Kidney (tissue), 14 donors: ENCODE data around the gene C16orf95. TPM values are rescaled to one million over a fixed set of nuclear protein-coding genes. Genes with fewer than 3 reads are reported as not detected.

Experiments used
- DNase-seq, 5 donors: peaks; one replicate each; pipeline ENCODE4 v3.0.0-alpha.2; 2013 to 2020
- FAIRE-seq: peaks from 2 replicates; lab custom pipeline; 2012; peaks lifted over from hg19 to GRCh38; lab: Jason Lieb, UNC
- H3K27ac ChIP-seq, 2 donors: one replicate each; pipeline ENCODE4 v1.7.0; 2013; ENCODE audit warnings: low read depth in 2 of 2, low read length in 2 of 2, inconsistent platforms in 1 of 2
- H3K27me3 ChIP-seq: one replicate; pipeline ENCODE4 v1.7.1; 2013; ENCODE audit warnings: low read length, inconsistent platforms; ENCODE audit not compliant: control insufficient read depth, insufficient read depth
- H3K36me3 ChIP-seq, 3 donors: one replicate each; pipeline versions ENCODE4 v1.7.0 to v1.7.1; 2013; ENCODE audit warnings: low read length in 3 of 3, control low read depth in 1 of 3, inconsistent platforms in 1 of 3; ENCODE audit not compliant: insufficient read depth in 3 of 3, control insufficient read depth in 2 of 3
- H3K4me1 ChIP-seq, 3 donors: one replicate each; pipeline versions ENCODE4 v1.7.0 to v1.7.1; 2013; ENCODE audit warnings: low read length in 3 of 3, inconsistent platforms in 1 of 3, low read depth in 1 of 3; ENCODE audit not compliant: control insufficient read depth in 2 of 3, insufficient read depth in 2 of 3
- H3K4me3 ChIP-seq, 3 donors: one replicate each; pipeline versions ENCODE4 v1.7.0 to v1.8.1; 2013; ENCODE audit warnings: low read length in 3 of 3, control low read depth in 1 of 3, inconsistent platforms in 1 of 3
- H3K9ac ChIP-seq, 3 donors: one replicate each; pipeline versions ENCODE4 v1.7.0 to v1.7.1; 2013; ENCODE audit warnings: low read length in 3 of 3, control low read depth in 1 of 3, inconsistent platforms in 1 of 3
- H3K9me3 ChIP-seq, 3 donors: one replicate each; pipeline versions ENCODE4 v1.7.0 to v1.7.1; 2013; ENCODE audit warnings: low read length in 3 of 3, control low read depth in 1 of 3, inconsistent platforms in 1 of 3; ENCODE audit not compliant: control insufficient read depth in 2 of 3, insufficient read depth in 1 of 3
- CTCF ChIP-seq: IDR thresholded peaks from 3 replicates; pipeline ENCODE4 v1.5.1; 2012; ENCODE audit warnings: mild to moderate bottlenecking, moderate library complexity, borderline replicate concordance; ENCODE audit not compliant: insufficient read depth; ENCODE audit errors: extremely low read depth
- intact Hi-C: fragments of 100-400 bp; cut with DNase I; formaldehyde crosslinking; loops from one replicate; pipeline ENCODE4 v1.11.1; 2022
- polyA plus RNA-seq: library from polyadenylated mRNA; stranded (reverse); fragments of 350-450 nt; fragmentation: Illumina TruSeq; extraction: RNeasy Lipid Tissue Mini Kit (QIAGEN cat#74804); gene quantifications from one replicate; pipeline ENCODE4 v1.2.3, GENCODE V29; 2014; ENCODE audit warnings: low read depth, low replicate concordance; ENCODE audit not compliant: insufficient read depth
- total RNA-seq: library from RNA; stranded (reverse); fragmentation: NEBNext Ultra II Directional; extraction: Animal tissue kit (Norgen Biotek cat#: 25700); gene quantifications from one replicate; pipeline ENCODE4 v1.2.1, GENCODE V29; 2021
- donor health status: control.
- donor health status: control.
- donor health status: control.
- donor health status: control.
- donor health status: control.
- donor health status: DM: yes; HTN: yes; CAD: no.
- donor health status: Normal renal cell carcinoma (clear cell type).

Gene C16orf95
- total and polyA plus RNA-seq, 2 donors from 2014 or later = 2.5 to 11.5 TPM

GRCh38 chr16:87274794-87275193 is 42.4 kb downstream of the C16orf95 start:
- TF ChIP-seq CTCF = no peak
- FAIRE-seq = no peak
- H3K27ac ChIP-seq = no peak overlapping the region
- no peak overlapping the region for H3K9ac ChIP-seq
- no peaks in the 10 kb centered on the region for H3K36me3 ChIP-seq
- peak in 1 of 5 donors; percentile 20 for DNase-seq
- H3K9me3 ChIP-seq = no peaks in the 10 kb centered on the region
- no peaks in the 10 kb centered on the region for H3K27me3 ChIP-seq
- intact Hi-C loops = no loop called here
- no peak overlapping the region for H3K4me3 ChIP-seq
- peaks cover 0 to 2% (median 0%) of the 10 kb centered on the region in 3 donors for H3K4me1 ChIP-seq

DNA sequence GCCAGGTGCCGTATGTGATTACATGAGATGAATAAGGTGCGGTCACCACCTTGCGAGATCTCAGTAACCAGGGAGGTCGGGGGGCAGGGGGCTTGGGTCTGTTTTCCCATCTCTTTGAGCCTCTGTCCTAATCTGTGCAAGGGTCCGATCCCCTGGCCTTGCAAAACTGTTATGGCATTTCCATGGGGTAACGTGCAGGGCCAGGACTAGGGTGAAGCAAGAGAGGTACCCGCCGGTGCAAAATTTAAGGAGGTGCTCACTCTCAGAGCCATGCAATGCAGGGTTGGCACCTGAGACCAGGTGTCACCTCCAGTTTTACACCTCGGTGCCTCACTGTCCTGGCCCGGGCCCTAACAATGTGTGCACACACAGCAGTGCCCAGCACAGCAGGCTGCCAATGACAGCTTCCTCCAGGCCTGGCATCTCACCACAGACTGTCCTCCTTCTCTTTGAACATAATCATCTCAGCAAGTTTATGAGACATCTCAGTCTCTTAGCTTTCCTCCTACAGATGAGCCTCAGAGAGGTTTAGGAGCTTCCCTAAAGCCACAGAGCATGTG is 43.6 kb downstream of the C16orf95 start:
- TF ChIP-seq CTCF = no peak
- no peak overlapping the region for H3K9ac ChIP-seq
- no peak overlapping the region for H3K27ac ChIP-seq
- intact Hi-C loops = no loop called here
- H3K9me3 ChIP-seq = no peaks in the 10 kb centered on the region
- H3K4me1 ChIP-seq = no peaks in the 10 kb centered on the region
- no peaks in the 10 kb centered on the region for H3K27me3 ChIP-seq
- no peak overlapping the region for H3K4me3 ChIP-seq
- H3K36me3 ChIP-seq = no peaks in the 10 kb centered on the region
- no peak for FAIRE-seq
- DNase-seq = no peak

DNA sequence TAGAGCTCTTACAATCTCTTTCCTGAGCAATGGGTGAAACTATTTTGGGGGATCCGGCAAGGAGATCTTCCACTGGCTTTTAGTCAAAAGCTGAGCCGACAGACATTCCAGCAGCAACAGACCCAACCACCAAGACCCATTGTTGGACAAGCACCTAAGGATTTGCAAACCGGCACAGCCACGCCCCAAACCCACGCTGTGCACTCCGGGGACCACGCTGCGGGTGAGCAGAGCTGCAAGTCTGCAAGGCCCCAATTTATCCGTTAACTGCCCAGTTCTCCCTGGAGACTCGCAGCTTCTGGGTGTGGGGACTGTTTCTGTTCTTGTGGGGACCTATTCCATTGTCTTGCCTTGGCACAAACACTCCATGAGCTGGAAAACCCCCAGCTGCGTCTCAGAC is 45.9 kb downstream of the C16orf95 start:
- Histone ChIP-seq H3K4me1 (no peaks in the 10 kb centered on the region), H3K4me3 (no peak overlapping the region), H3K9ac (no peak overlapping the region), H3K9me3 (no peaks in the 10 kb centered on the region), H3K27ac (no peak overlapping the region), H3K27me3 (no peaks in the 10 kb centered on the region), H3K36me3 (no peaks in the 10 kb centered on the region)
- no peak for TF ChIP-seq CTCF
- intact Hi-C loops = no loop called here
- no peak for FAIRE-seq
- no peak for DNase-seq

GRCh38 chr16:87267566-87267965 is 49.6 kb downstream of the C16orf95 start:
- no peaks in the 10 kb centered on the region for H3K4me1 ChIP-seq
- intact Hi-C loops = no loop called here
- no peak overlapping the region for H3K4me3 ChIP-seq
- no peaks in the 10 kb centered on the region for H3K27me3 ChIP-seq
- no peak for TF ChIP-seq CTCF
- H3K36me3 ChIP-seq = no peaks in the 10 kb centered on the region
- no peaks in the 10 kb centered on the region for H3K9me3 ChIP-seq
- H3K9ac ChIP-seq = no peak overlapping the region
- H3K27ac ChIP-seq = no peak overlapping the region
- FAIRE-seq = no peak
- DNase-seq = no peak
